Endothelial cell of umbilical vein (primary cell): ENCODE measurements around the gene GIMAP6. TPM values are rescaled to one million over a fixed set of nuclear protein-coding genes. Genes with fewer than 3 reads are reported as not detected.

ENCODE experiments used
- BruUV-seq: library from RNA; stranded (reverse); fragments of 400-500 nt; replicated peaks from 2 replicates; lab custom pipeline; 2021; lab: Mats Ljungman, UMichigan
- CTCF ChIA-PET: fragments of 300-600, 350-600 bp; sonication (Branson Sonifier 250); formaldehyde crosslinking; loops from one replicate; lab custom pipeline; 2021; ENCODE audit warnings: antibody characterized with exemption, inconsistent platforms; lab: Charles Lee
- POLR2A ChIA-PET: fragments of 300-600, 350-600 bp; sonication (Branson Sonifier 250); formaldehyde crosslinking; loops from one replicate; lab custom pipeline; 2021; ENCODE audit warnings: antibody characterized with exemption, inconsistent platforms; lab: Charles Lee
- DNase-seq: peaks from one replicate; pipeline ENCODE4 v3.0.0-alpha.2; 2011; ENCODE audit warnings: low read depth, low spot score
- FAIRE-seq: peaks from 2 replicates; lab custom pipeline; 2011; peaks lifted over from hg19 to GRCh38; lab: Jason Lieb, UNC
- H2AFZ ChIP-seq: 2 replicates; pipeline ENCODE4 v1.6.0; 2012; ENCODE audit warnings: low read depth, low read length, control low read depth, inconsistent platforms
- H3K27ac ChIP-seq: 2 replicates; pipeline ENCODE4 v1.5.1; 2011; ENCODE audit warnings: low read depth, mild to moderate bottlenecking, control low read depth, low read length, moderate library complexity; ENCODE audit not compliant: insufficient read depth
- H3K27me3 ChIP-seq, 2 experiments: 2 replicates each; pipeline versions ENCODE4 v1.6.0 to v1.6.1; 2011; ENCODE audit warnings: low read length in 2 of 2, mixed read lengths in 1 of 2; ENCODE audit not compliant: control insufficient read depth in 2 of 2, insufficient read depth in 2 of 2
- H3K36me3 ChIP-seq, 2 experiments: 2 replicates in 1 of 2; 3 replicates in 1 of 2; pipeline ENCODE4 v1.5.1; 2011; ENCODE audit warnings: low read length in 2 of 2, mild to moderate bottlenecking in 1 of 2, moderate library complexity in 1 of 2; ENCODE audit not compliant: control insufficient read depth in 2 of 2, insufficient read depth in 2 of 2; ENCODE audit errors: extremely low read depth in 1 of 2
- H3K4me1 ChIP-seq: 3 replicates; pipeline ENCODE4 v1.5.1; 2011; ENCODE audit warnings: mild to moderate bottlenecking, low read length; ENCODE audit not compliant: control insufficient read depth, insufficient read depth; ENCODE audit errors: extremely low read depth
- H3K4me2 ChIP-seq: 2 replicates; pipeline ENCODE4 v1.6.1; 2011; ENCODE audit warnings: low read length, control low read depth, mixed read lengths; ENCODE audit not compliant: insufficient read depth
- H3K4me3 ChIP-seq, 3 experiments: fragments of 200-600 bp in 1 of 3; sonication (generic), shearing (Covaris generic) in 1 of 3; replicated peaks in 1 of 3; 2 replicates each; pipeline ENCODE4 v1.5.1; 2011 to 2016; ENCODE audit warnings: control low read depth in 3 of 3, low read length in 3 of 3, mild to moderate bottlenecking in 2 of 3, inconsistent platforms in 1 of 3, low read depth in 1 of 3, moderate library complexity in 1 of 3; ENCODE audit not compliant: insufficient read depth in 1 of 3
- H3K79me2 ChIP-seq: 2 replicates; pipeline ENCODE4 v1.6.0; 2012; ENCODE audit warnings: low read length, inconsistent platforms; ENCODE audit not compliant: control insufficient read depth, insufficient read depth
- H3K9ac ChIP-seq: replicated peaks from 2 replicates; pipeline ENCODE3; 2011; ENCODE audit warnings: low read length, control low read depth; ENCODE audit not compliant: insufficient read depth; ENCODE audit errors: extremely low read depth
- H3K9me1 ChIP-seq: replicated peaks from 3 replicates; pipeline ENCODE4 v1.6.0; 2011; ENCODE audit warnings: mild to moderate bottlenecking, low read length; ENCODE audit not compliant: control insufficient read depth, insufficient read depth; ENCODE audit errors: extremely low read depth
- H3K9me3 ChIP-seq: replicated peaks from 2 replicates; pipeline ENCODE4 v1.5.1; 2012; ENCODE audit warnings: low read length, inconsistent platforms; ENCODE audit not compliant: control insufficient read depth, insufficient read depth
- H4K20me1 ChIP-seq: replicated peaks from 2 replicates; pipeline ENCODE3; 2011; ENCODE audit warnings: mild to moderate bottlenecking, low read length; ENCODE audit not compliant: control insufficient read depth, insufficient read depth; ENCODE audit errors: extremely low read depth
- CTCF ChIP-seq, 2 donors: IDR thresholded peaks; 1 replicate in 1 of 2; 2 replicates in 1 of 2; pipeline ENCODE4 v1.5.1; 2011; ENCODE audit warnings: low read length in 2 of 2, mild to moderate bottlenecking in 2 of 2, moderate library complexity in 2 of 2, control low read depth in 1 of 2, inconsistent platforms in 1 of 2, low read depth in 1 of 2; ENCODE audit not compliant: insufficient read depth in 1 of 2; ENCODE audit errors: extremely low read depth in 1 of 2
- EZH2 ChIP-seq: IDR thresholded peaks from 2 replicates; pipeline ENCODE4 v1.6.1; 2012; ENCODE audit warnings: borderline replicate concordance, low read depth, mild to moderate bottlenecking, moderate library complexity, low read length, inconsistent platforms; ENCODE audit not compliant: severe bottlenecking
- FOS ChIP-seq: IDR thresholded peaks from 2 replicates; pipeline ENCODE4 v1.6.1; 2011; ENCODE audit warnings: mild to moderate bottlenecking, low read length, moderate library complexity, borderline replicate concordance; ENCODE audit not compliant: insufficient read depth
- GATA2 ChIP-seq: IDR thresholded peaks from 2 replicates; pipeline ENCODE4 v1.7.0; 2011; ENCODE audit warnings: low read depth, mild to moderate bottlenecking, moderate library complexity, mixed read lengths, low read length; ENCODE audit not compliant: insufficient read length, insufficient read depth
- JUN ChIP-seq: IDR thresholded peaks from 2 replicates; pipeline ENCODE4 v1.6.1; 2011; ENCODE audit warnings: borderline replicate concordance, low read depth; ENCODE audit not compliant: insufficient read length, insufficient read depth
- MAX ChIP-seq: IDR thresholded peaks from 2 replicates; pipeline ENCODE4 v1.6.1; 2011; ENCODE audit not compliant: insufficient read depth, insufficient read length
- MYC ChIP-seq: IDR thresholded peaks from one replicate; pipeline ENCODE4 v1.6.1; 2011; ENCODE audit warnings: mild to moderate bottlenecking, low read depth, low read length
- POLR2A ChIP-seq: IDR thresholded peaks from 2 replicates; pipeline ENCODE4 v1.6.1; 2012; ENCODE audit warnings: low read depth, mild to moderate bottlenecking, control low read depth, low read length
- POLR2AphosphoS5 ChIP-seq: IDR thresholded peaks from 2 replicates; pipeline ENCODE4 v1.6.1; 2012; ENCODE audit warnings: low read depth, mild to moderate bottlenecking, control low read depth, low read length, moderate library complexity; ENCODE audit not compliant: insufficient read depth
- dilution Hi-C: fragments of 300-500 bp; cut with MboI; formaldehyde crosslinking; loops from one replicate; pipeline ENCODE4 v1.15.0; 2019; ENCODE audit warnings: low sequenced_read_pairs; ENCODE audit not compliant: extremely low pct_ligation_motif_present
- intact Hi-C: fragments of 100-400 bp; cut with micrococcal nuclease; formaldehyde crosslinking; loops from one replicate; pipeline ENCODE4 v1.10.0; 2022
- polyA plus RNA-seq, 4 experiments: library from polyadenylated mRNA; depleted of rRNA in 3 of 4; stranded (reverse) in 3 of 4; unstranded in 1 of 4; fragments of >200 nt; gene quantifications; 2 replicates each; pipeline versions ENCODE4 v1.2.1 to v1.2.3, GENCODE V29; 2011 to 2012; ENCODE audit warnings: missing spikeins in 1 of 4
- total RNA-seq: library from RNA; stranded (reverse); gene quantifications from 2 replicates; pipeline ENCODE4 v1.2.3, GENCODE V29; 2021

GIMAP6 gene
- total and polyA plus RNA-seq, 2 donors (not counting 3 experiments of a cell fraction or from before 2014, with no cell fraction given), result 65.6 to 85.0 TPM

GRCh38 chr7:150631084-150631826 lies 930 bp downstream of the GIMAP6 start:
- Histone ChIP-seq H3K4me1 (peaks cover 35% of the 10 kb centered on the region), H3K36me3 (peaks cover 8 to 27% of the 10 kb centered on the region in 2 experiments), H3K9me3 (no peaks in the 10 kb centered on the region), H4K20me1 (no peaks in the 10 kb centered on the region), H3K27ac (peak overlapping the region; percentile 41), H3K79me2 (peaks cover 43% of the 10 kb centered on the region), H3K9me1 (no peaks in the 10 kb centered on the region), H2AFZ (no peak overlapping the region), H3K4me3 (peak overlapping the region; percentile 7 to 80 (median 49)), H3K9ac (peak overlapping the region; percentile 33), H3K27me3 (no peaks in the 10 kb centered on the region), H3K4me2 (peak overlapping the region; percentile 68)
- intact Hi-C loops, result loop anchor here (1.0 to 5.0 kb wide), 8 partner anchors 44 to 264 kb away; partner anchors contain the start of genes GIMAP2, GIMAP5, GIMAP7 and REPIN1
- dilution Hi-C loops, result no loop called here
- ChIA-PET POLR2A (interaction anchor here (0.9 to 1.7 kb wide), 6 partner anchors 44 to 124 kb away, joined by 3 to 7 read pairs (median 4); partner anchors contain the start of gene GIMAP1), CTCF (interaction anchor here (1.1 to 3.1 kb wide), 5 partner anchors 10 to 182 kb away, joined by 3 to 12 read pairs (median 6); partner anchors contain the start of gene GIMAP8)
- TF ChIP-seq POLR2A (peak; percentile 22), FOS (no peak), GATA2 (peak; percentile 26), MAX (no peak), POLR2AphosphoS5 (peak; percentile 49), JUN (no peak), EZH2 (no peak), MYC (no peak), CTCF (IDR thresholded peaks at IDR 0.05; ENCODE audit: extremely low read depth in 1 of 2, insufficient read depth in 1 of 2, low read depth in 1 of 2, low read length in 2 of 2) (no peak)
- DNase-seq, result no peak
- no TSS peak for BruUV-seq
- FAIRE-seq, result peak; percentile 90
